HG03095 (cell line): ENCODE measurements around the gene PEMT.

Experiments
- ATAC-seq: cut with Tn5 transposase; IDR thresholded peaks from one replicate; pipeline ENCODE4 v1.9.1; 2021; ENCODE audit warnings: moderate library complexity; ENCODE audit not compliant: unreplicated experiment

Gene PEMT

GRCh38 chr17:17605729-17606088 lies 14.2 kb upstream of the PEMT start:
- no peak for ATAC-seq

- no peak for ATAC-seq
Observed at GRCh38 chr17:17605083-17605728, 13.7 kb upstream of the PEMT start.

GRCh38 chr17:17603895-17604225 lies 12.4 kb upstream of the PEMT start:
- no peak for ATAC-seq

GRCh38 chr17:17603178-17603894 lies 11.8 kb upstream of the PEMT start:
- no peak for ATAC-seq

DNA sequence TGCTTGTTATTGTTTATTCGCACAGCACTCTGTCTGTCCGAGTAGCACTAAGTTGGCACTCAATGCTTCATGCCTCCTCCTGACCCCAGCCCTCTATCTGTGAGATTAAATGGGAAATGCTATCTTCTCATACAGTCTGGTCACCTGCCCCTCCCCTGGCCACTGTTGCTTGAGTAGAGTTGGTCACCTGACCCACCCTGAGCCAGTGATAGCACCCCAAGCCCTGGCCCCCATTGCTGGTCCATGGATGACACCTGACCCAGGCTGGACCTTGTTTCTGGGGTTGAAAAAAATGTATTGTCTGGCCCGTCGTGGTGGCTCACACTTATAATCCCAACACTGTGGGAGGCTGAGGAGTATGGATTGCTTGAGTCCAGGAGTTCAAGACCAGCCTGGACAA lies 8.5 kb upstream of the PEMT start:
- ATAC-seq = no peak

GRCh38 chr17:17598003-17598402 lies 6.5 kb upstream of the PEMT start:
- no peak for ATAC-seq

DNA sequence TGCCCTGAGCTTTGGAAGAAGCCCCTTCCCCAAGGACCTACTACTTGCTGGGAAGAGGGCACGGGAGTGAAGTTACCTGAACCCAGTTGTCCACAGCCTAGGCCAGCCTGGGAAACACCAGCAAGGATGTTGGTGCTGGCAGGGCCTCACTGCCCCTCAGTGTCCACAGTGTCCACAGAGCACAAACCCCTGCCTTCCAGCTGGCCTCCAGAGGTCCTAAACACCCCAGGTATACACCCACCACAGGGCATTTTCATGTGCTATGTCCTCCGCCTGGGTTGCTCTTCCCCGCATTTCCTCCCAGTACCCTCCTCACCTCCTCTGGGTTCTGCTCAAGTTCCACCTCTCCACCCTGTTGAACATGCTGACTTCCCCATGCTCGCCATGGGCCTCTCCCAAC lies 4.2 kb upstream of the PEMT start:
- ATAC-seq = no peak

DNA sequence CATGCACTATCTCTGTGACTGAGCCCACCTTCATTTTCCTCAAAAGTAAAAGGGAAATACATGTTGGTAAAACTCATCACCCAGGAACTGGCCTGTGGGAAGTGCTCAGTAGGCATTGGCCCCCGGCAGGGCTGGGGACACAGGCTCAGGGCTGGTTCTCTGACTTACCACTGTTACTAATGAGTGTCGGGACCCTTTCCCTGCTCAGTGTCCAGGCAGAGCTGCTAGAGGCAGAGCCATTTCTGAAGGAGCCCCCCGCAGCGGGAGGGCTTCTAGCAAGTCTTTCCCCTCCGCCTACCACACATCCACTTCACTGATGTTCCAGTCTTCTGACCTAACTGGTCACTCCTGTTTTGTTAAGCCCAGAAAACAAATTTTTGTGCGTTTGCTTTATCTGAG lies 1.7 kb upstream of the PEMT start:
- no peak for ATAC-seq

DNA sequence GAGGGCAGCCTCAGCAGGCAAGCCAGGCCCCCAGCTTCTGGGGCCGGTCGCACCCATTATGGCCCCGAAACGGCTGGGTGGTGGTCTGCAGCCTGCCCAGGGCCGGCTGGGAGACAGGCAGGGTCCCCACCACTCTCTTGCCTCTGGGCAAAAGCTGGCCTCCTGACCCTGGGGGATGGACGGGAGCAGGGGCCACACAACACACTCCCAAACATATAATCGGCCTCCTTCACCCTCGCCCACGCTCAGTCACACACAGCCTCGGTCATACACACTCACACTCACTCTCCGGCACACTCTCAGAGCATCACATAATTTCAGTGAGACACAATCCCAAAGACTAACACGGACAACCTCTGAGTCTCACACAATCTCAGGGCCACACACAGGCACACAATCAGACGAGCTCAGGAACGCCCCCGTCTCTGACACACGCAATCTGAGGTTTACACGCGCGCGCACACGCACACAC lies 589 bp downstream of the PEMT start:
- ATAC-seq = no peak

- no peak for ATAC-seq
Observed at GRCh38 chr17:17590141-17590751, 1.3 kb downstream of the PEMT start.

DNA sequence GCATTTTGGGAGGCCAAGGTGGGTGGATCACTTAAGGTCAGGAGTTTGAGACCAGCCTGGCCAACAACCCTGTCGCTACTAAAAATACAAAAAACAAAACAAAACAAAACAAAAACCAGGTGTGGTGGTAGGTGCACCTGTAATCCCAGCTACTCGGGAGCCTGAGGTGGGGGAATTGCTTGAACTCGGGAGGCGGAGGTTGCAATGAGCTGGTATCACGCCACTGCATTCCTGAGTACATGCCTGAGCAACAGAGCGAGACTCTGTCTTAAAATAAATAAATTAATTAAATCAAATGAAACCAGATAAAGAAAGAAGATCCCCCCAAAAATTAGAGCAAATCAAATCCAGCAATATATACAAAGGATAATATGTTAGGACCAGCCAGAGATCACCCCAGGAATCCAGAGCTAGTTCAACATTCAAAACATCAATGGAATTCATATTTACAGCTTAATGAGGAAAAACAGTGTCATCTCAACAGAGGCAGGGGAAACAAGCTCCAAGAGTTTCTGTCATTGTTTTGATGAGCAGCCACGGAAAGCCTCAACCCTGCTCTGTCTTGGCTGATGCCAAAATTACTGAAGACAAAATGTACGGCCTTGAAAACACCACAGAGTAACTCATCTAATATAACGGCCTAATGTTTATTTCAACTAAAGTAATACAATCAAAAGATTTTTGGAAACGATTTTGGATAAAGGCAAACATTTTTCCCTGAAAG lies 3.7 kb downstream of the PEMT start:
- no peak for ATAC-seq

- no peak for ATAC-seq
Observed at GRCh38 chr17:17582372-17582771, 9.1 kb downstream of the PEMT start.

DNA sequence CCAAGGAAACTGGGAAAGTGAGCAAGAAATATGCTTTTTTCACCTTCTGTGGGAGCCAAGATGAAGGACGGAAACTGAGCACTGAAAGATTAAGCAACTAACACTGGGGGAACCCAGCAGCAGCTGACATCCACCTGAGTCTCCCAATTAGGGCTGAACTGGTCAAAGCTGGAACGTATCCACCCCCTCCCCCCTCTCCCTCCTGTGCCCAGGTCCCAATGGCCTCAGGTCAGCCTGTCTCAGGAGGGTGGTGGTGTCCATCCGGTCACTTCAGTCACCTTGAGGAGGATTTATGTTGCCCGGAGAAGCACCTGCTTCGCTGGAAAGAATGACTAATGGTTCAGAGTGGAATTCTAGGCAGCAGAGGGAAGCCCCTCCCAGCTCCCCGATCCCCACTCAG lies 10.0 kb downstream of the PEMT start:
- ATAC-seq = no peak

DNA sequence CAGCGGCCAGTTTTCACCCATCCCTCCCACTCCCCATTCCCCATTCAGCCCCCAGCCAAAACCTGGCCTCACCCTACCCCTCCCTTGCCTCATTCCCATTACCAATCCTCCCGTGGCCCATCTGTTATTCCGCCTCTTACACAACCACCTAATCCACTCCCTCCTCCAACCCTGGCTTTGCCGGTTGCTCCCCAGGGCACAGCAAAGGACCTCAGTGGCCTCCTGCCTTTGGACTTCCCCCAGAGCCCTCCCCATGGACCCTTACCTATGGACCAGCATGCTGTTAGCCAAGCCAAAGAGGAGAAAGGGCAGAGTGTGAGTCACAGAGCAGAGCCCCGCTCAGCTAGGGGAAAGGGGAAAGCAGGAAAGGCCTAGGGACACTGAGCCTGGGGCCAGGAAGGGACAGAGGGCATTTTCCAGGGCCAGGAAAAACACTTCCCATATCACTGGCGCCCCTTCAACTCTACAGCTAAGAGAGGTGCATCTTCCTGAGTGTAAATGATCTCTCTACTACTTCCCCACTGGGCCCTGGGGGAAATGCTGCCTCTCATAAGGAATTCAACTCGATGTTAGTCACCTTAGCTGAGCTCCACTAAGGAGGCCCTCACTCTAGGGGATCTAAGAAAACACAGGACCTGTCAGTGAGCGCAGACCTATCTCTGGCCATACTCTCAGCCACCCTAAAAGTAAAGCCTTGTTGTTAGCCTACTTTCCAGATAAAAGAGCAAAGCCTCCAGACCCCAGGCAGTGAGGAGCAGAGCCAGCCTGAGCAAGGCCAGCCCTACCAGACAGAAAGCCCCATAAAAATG lies 10.6 kb downstream of the PEMT start:
- ATAC-seq = no peak

GRCh38 chr17:17579691-17580090 lies 11.8 kb downstream of the PEMT start:
- ATAC-seq = no peak

DNA sequence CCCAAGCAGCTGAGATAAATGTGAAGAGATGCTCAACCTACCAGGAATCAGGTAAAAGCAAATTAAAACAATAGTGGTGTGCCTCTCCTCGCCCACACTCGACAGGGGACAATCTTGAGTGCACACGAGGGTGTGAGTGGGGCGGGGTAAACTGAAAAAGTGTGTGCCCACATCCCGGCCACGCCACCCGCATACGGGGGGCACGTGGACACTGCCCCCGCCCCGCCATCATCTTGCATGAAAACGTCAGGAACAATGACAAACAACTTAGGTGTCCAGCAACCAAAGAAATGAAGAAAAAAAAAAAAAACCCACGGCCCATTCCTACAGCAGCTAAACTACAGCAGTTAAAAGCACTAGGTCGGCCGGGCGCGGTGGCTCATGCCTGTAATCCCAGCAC lies 14.1 kb downstream of the PEMT start:
- no peak for ATAC-seq

GRCh38 chr17:17576772-17577234 lies 14.7 kb downstream of the PEMT start:
- ATAC-seq = no peak

DNA sequence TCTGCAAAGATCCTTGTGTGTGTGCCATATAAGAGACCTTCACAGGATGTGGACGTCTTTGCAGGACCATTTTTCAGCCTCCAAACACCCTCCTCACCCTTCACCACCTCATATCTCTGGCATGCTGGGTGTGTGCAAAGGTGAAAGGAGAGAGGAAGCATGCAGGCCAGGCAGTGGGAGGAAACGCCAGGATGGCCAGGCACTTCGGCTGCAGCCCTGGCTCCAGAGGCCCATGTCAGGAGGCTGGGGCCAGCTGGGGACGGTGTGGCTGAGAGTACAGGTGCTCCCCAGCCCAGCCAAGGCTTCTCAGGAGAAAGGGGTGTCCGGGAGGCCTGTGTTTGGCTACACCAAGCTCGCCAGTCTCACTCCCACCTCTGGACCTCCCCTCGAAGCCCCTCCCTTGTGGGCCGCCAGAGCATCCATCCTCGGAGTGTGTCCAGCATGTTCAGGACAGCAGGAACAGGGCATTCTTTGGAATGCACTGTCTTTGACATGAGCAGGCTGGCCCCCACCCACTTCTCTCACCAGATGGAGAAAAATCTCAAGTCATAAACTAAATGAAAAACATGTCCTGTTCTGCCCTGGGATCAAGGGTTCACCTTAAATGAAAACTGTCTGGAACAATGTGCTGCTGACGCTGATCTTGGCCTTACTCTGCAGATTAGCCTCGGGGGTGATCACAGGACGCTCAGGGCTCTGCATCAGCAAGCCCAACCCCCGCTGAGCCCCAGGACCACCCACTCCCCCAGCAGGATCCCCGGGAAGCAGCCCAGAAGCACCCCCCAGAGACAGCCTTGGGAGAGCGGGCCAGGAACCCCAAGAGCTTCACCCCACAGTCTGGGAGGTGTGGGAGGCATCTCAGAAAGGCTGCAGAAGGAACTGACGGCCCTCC lies 15.9 kb downstream of the PEMT start:
- no peak for ATAC-seq

DNA sequence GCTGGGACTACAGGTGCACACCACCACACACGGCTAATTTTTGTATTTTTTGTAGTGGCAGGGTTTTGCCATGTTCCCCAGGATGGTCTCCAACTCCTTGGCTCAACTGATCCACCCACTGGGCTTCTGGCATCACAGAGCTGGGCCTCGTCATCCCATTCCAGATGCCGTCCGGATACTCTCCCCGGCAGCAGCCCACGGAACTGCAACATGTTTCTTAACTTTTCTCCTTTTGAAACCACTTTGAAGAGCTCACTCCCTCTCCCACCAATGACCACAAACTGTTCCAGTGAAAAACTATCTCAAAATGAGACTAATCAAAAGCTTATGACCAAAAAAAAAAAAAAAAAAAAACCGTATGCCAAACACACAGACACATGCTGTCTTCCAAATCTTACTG lies 17.6 kb downstream of the PEMT start:
- ATAC-seq = no peak
